Neural progenitor cell (in vitro differentiated cells): ENCODE results near the gene EGLN1.
"Not testable (repeated sequence)": the region's sequence is repeated elsewhere in the genome, so short reads cannot be mapped to it uniquely, and the experiment has no call there.

ENCODE experiments used
- CTCF ChIP-seq: fragments of 200-600 bp; sonication (generic); IDR thresholded peaks from 2 replicates; pipeline ENCODE4 v1.5.1; 2017; ENCODE audit warnings: antibody characterized with exemption, mild to moderate bottlenecking
- EZH2 ChIP-seq: fragments of 200-600 bp; sonication (generic); IDR thresholded peaks from 2 replicates; pipeline ENCODE4 v1.6.1; 2017; ENCODE audit warnings: antibody characterized with exemption, mild to moderate bottlenecking, moderate library complexity
- EZH2phosphoT487 ChIP-seq: fragments of 200-600 bp; sonication (generic); IDR thresholded peaks from 2 replicates; pipeline ENCODE4 v1.6.1; 2017; ENCODE audit warnings: antibody characterized with exemption

GRCh38 chr1:231471500-231471899 is 49.4 kb upstream of the EGLN1 start:
- not testable (repeated sequence) for TF ChIP-seq EZH2, CTCF, EZH2phosphoT487
